SK-N-SH (cell line): Measurements from ENCODE around the gene RIC8B.

Source experiments
- CTCF ChIP-seq: fragments of 200-600 bp; sonication (generic); IDR thresholded peaks from 2 replicates; pipeline ENCODE4 v1.6.1; 2017; ENCODE audit warnings: antibody characterized with exemption, mild to moderate bottlenecking, moderate library complexity
- EZH2phosphoT487 ChIP-seq: fragments of 200-600 bp; sonication (generic); IDR thresholded peaks from 2 replicates; pipeline ENCODE4 v1.6.1; 2017; ENCODE audit warnings: low read depth, mixed run types, mild to moderate bottlenecking, antibody characterized with exemption, moderate library complexity, borderline replicate concordance
- FOXJ3 ChIP-seq: sonication (generic); formaldehyde crosslinking; IDR thresholded peaks from 2 replicates; pipeline ENCODE4 v1.5.1; 2020; ENCODE audit warnings: mild to moderate bottlenecking, missing genetic modification reagents
- FOXM1 ChIP-seq: IDR thresholded peaks from 2 replicates; pipeline ENCODE4 v1.4.0; 2012; ENCODE audit warnings: low read depth, mild to moderate bottlenecking
- GATA2 ChIP-seq: sonication (generic); formaldehyde crosslinking; IDR thresholded peaks from 2 replicates; pipeline ENCODE4 v1.5.0; 2020; ENCODE audit warnings: mild to moderate bottlenecking, missing genetic modification reagents
- MXI1 ChIP-seq: IDR thresholded peaks from 2 replicates; pipeline ENCODE4 v1.6.1; 2012; ENCODE audit warnings: mild to moderate bottlenecking, low read depth, low read length, improper control_type of control experiment
- POLR2AphosphoS5 ChIP-seq: IDR thresholded peaks from 2 replicates; pipeline ENCODE4 v1.6.1; 2012; ENCODE audit warnings: low read depth, low read length
- RAD21 ChIP-seq: IDR thresholded peaks from 2 replicates; pipeline ENCODE4 v1.6.1; 2012; ENCODE audit warnings: mild to moderate bottlenecking, low read length
- REST ChIP-seq: IDR thresholded peaks from 2 replicates; pipeline ENCODE4 v1.6.1; 2012; ENCODE audit warnings: mild to moderate bottlenecking, low read depth, low read length, moderate library complexity
- RFX5 ChIP-seq: IDR thresholded peaks from 2 replicates; pipeline ENCODE4 v1.6.1; 2012; ENCODE audit warnings: mild to moderate bottlenecking, improper control_type of control experiment, low read length
- ZBTB33 ChIP-seq: IDR thresholded peaks from 2 replicates; pipeline ENCODE4 v1.4.0; 2012; ENCODE audit warnings: low read depth, borderline replicate concordance

- TF ChIP-seq CTCF (no peak), FOXJ3 (CRISPR knock-in tag) (no peak), MXI1 (no peak), EZH2phosphoT487 (no peak), RFX5 (no peak), REST (no peak), ZBTB33 (no peak), POLR2AphosphoS5 (no peak), FOXM1 (no peak), GATA2 (CRISPR knock-in tag) (no peak), RAD21 (no peak)
These were observed 44.9 kb upstream of the RIC8B start for GRCh38 chr12:106729611-106730010.
